NCI-H1694 (cell line): Measurements from ENCODE around the gene CDC14B.
A peak's percentile ranks its signal among the peaks of the same experiment; 100 is the strongest.

Source experiments
- DNase-seq: peaks from one replicate; lab custom pipeline; 2025; lab: John Stamatoyannopoulos, UW

The CDC14B gene

DNA sequence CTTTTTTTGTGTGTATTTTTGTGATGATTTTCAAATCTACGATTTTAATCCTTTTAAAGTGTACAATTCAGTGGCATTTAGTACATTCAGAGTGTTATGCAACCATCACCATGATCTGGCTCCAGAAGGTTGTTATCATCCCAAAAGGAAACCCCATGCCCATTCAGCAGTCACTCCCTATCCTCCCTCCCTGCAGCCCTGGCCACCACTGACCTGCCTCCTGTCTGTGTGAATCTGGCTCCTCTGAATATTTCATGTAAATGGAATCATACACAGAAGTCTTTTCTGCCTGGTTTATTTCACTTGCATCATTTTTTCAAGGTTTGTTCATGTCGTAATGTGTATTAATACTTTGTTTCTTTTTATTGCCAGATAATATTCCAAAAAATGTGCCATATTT lies 137.2 kb downstream of the CDC14B start:
- no peak for DNase-seq

DNA sequence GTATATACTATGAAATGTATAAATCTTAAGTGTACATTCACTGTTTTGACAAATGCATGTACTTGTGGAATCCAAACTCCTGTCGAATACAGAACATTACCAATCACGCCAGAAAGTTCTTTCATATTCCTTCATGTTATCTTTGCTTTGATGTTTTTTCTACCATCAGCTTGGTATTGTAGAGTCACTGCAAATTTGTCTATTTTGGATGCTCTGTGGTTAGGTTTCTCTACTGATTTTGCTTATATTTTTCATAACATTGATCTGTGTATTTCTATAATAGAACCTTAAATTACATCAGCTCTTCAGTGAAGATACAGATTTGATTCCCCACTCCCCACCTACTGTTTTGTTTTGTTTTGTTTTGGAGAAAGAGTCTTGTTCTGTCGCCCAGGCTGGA lies 138.9 kb downstream of the CDC14B start:
- no peak for DNase-seq

DNA sequence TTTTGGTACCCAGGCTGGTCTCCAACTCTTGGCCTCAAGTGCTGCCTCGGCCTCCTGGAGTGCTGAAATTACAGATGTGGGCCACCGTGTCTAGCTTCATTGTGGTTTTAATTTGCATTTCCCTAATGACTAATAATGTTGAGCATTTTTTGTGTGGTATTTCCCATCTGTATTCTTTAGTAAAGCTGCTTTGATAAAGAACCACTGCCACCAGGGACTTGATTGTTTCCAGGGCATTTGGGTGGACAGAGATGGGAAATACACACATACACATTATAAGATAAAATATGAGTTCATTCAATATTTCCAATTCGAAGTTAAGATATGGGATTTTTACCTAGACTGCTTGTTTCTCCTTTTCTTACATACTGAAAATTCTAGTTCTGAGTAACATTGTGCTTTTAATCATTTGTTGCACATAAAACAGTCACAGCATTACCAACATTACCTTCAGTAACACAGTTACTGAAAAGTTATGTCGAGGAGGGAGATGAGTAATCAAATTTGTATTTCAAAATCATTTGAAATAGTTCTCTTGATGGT lies 140.7 kb downstream of the CDC14B start:
- no peak for DNase-seq

DNA sequence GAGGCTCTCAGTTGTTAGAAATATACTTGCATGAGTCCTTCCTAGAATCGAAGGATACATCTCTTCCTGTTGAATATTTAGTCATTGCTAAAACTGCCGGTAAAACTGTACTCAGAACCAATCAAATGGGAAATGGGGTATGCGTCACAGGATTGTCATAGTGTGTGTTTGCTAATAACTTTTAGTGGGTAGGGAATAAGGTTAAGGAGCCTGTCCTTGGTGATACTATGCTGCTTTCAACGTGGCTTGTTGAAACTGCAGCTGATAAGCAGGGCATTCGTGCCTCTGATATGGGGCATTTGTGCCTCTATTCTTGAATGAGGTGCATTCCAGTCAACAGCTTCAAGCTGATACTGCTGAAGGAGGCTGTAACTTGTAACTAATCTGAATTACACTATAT lies 143.1 kb downstream of the CDC14B start:
- no peak for DNase-seq

DNA sequence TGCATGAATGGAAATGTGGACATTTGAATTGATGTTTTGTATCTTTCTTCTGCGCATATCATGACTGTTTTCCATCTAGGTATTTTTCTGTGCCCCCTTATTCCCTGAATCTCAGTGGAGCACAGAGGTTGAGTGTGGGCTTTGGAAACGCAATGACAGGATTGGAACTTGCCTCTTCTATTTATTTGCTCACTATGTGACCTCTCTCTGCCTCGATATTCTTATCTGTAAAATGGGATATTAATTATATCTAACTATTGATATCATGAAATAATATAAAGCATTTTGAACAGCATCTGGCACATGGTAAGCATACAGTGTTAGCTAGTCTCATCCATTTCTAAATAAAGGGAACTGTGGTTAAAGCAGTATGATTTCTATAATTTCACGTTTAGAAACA lies 143.6 kb downstream of the CDC14B start:
- no peak for DNase-seq

DNA sequence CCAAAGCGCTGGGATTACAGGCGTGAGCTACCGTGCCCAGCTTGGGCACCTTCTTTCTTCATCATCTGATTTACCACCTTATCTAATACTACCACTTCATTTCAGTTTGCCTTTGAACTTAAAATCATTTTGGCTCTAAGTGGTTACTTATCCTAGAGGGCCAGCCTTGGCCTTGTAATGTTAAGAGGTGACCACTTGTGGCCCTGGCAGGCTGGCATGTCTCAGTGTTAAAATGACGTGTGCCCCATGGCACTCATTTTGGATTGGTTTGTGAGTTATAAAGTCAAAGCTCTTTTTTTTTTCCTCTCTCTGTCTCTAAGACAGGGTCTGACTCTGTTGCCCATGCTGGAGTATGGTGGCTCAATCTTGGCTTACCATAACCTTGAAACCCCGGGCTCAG lies 151.9 kb downstream of the CDC14B start:
- DNase-seq, result no peak

DNA sequence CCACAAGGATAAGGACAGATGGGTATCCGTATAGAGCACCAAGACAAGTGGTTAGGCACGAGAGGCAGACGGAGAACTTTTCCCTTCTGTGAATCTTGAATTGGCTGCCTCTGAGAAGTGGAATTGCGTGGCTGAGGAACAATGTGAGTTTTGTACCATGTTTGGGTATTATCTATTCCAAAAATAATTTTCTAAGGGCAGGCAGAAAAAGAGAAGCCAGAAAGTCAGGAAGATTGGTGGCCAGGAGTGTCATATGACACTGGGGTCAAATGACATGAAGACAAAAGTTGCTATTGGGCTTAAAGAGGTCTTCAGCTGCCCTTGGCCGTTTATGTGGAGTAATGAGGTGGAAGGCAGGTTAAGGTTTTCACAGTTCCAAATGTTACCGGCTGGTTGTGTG lies 155.2 kb downstream of the CDC14B start:
- DNase-seq, result no peak

DNA sequence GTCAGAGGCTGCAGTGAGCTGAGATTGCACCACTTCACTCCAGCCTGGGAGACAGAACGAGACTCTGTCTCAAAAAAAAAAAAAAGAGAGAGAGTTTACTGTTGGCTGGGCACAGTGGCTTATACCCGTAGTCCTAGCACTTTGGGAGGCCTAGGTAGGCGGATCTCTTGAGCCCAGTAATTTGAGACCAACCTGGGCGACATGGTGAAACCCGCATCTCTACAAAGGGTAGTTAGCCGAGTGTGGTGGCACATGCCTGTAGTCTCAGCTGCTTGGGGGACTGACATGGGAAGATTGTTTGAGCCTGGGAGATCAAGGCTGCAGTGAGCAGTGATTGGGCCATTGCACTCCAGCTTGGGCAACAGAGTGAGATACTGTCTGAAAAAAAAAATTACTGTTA lies 157.1 kb downstream of the CDC14B start:
- no peak for DNase-seq

DNA sequence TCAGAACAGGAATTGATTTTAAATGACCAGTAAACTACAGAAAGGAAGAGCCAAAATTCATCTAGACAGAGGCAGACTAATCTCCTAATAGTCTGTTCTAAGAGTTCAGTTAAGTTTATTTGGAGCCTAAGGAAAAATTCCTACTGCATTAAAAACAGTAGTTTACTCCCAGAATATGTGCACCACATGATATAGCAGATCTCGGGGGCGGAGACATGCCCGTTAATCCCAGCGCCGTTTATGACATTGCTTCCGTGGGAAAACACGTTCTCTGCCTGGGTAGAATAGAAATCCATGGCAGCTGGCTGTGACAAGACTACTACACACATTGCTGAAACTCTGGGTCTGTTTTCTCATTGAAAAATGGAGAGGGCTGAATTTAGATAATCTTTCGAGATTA lies 158.3 kb downstream of the CDC14B start:
- DNase-seq, result no peak

DNA sequence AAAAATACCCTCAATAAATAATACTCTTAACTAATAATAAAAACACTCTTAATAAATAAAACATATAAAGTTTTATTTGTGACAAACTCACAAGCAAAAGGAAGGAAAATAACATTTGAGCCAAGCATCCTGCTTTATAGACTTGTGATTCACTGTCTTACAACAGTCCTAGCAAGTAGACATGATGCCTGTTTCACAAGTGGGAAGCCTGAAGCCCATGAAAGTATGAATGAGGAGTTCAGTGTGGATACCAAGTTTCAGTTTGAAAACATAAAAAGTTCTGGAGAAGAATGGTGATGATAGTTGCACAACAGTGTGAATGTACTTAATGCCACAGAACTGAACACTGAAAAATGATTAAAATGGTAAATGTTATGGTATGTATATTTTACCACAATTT lies 158.8 kb downstream of the CDC14B start:
- no peak for DNase-seq

DNA sequence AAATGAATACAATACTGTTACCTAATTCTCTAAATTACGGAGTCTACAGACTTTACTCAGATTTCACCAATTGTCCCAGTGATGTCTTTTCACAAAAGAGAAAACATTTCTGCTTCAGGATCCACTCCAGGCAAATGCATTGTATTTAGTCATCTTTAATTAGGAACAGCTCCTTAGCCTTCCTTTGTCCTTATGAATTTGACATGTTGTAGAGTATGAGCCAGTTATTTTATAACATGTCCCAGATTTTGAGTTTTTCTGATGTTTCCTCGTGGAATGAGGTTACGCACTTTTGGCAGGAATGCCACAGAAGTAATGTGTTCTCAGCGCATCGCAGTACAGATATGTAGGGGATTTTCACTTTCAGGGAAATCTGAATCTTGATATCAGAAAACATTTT lies 159.2 kb downstream of the CDC14B start:
- DNase-seq, result no peak

DNA sequence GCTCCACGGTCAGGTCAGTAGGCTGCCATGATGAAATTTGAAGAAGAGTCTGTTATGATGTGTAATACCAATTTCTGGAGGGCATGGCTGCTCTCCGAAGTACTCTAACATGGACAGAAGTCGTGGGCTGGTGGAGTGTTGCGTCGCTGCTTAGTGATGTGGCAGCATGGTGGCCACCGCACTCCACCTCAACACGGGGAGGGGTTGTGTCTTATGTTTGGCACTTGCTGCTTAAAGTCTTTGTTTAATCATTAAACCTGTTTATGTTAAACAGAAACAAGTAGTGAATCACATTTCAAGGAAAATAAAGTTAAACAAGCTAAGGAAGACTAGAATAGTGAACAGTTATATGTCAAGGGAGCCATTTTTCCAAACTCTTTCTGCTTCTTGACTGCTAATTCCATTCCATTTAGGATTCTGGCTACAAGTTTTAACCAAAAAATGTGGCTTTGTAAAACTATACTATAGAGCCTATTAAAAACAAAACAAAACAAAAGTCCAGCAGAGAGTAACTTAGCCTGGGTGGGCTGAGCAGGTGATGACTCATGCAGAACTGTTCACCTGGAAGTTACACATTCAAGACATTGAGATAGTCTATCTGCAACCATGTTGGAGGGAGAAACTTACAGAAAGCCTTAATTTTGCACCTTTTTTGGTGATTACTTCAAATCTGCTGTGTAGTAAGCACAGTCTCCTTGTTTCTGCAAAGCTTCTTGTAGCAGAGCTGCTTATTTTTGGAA lies 160.2 kb downstream of the CDC14B start:
- no peak for DNase-seq

DNA sequence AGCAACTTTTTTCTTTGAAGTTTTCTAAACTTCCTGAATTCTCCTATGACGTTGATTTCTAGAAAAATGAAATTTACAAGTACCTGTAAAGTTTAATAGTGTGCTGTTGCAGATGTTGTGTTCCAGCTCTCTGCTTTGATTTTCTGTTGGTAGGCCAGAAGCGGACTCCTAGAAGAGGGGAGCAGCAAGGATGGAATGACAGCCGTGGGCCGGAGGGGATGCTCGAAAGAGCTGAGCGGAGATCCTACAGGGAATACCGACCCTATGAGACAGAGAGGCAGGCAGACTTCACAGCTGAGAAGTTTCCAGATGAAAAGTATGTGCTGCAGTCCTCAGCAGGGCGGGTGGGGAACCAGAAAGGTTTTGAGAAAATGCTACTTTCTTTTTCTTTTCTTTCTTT lies 161.4 kb downstream of the CDC14B start:
- no peak for DNase-seq

DNA sequence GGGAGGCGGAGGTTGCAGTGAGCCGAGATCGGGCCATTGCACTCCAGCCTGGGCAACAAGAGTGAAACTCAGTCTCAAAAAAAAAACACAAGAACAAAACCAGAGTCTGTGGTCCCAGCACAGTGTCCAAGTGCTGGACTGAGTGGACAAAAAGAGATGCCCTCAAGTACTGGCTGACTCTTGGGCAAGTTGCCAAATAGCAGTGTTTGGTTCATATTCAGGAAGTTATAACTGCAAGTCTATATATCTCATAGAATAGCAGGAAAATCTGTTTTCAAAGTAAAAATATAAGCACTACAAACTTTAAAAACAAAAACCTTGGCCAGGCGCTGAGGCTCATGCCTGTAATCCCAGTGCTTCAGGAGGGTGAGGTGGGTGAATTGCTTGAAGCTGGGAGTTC lies 162.4 kb downstream of the CDC14B start:
- DNase-seq, result no peak

DNA sequence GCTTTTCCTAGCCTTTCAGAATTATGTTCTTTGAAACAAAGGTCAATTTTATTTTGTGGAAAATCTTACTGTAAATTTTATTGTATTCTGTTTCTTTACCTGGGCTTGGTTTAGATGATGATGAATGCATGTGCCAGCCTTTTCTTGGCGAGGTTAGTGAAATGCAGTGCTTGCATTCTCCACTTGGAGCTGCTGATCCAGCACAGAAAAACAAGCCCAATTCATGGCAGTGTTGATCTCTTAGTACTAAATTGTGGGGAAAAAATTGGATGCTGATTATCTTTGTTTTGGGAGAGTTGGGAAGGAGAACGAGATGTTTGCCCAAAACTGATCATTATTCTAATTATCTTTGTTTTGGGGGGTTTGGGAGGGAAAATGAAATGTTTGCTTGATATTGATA lies 166.0 kb downstream of the CDC14B start:
- peak; percentile 23 for DNase-seq

DNA sequence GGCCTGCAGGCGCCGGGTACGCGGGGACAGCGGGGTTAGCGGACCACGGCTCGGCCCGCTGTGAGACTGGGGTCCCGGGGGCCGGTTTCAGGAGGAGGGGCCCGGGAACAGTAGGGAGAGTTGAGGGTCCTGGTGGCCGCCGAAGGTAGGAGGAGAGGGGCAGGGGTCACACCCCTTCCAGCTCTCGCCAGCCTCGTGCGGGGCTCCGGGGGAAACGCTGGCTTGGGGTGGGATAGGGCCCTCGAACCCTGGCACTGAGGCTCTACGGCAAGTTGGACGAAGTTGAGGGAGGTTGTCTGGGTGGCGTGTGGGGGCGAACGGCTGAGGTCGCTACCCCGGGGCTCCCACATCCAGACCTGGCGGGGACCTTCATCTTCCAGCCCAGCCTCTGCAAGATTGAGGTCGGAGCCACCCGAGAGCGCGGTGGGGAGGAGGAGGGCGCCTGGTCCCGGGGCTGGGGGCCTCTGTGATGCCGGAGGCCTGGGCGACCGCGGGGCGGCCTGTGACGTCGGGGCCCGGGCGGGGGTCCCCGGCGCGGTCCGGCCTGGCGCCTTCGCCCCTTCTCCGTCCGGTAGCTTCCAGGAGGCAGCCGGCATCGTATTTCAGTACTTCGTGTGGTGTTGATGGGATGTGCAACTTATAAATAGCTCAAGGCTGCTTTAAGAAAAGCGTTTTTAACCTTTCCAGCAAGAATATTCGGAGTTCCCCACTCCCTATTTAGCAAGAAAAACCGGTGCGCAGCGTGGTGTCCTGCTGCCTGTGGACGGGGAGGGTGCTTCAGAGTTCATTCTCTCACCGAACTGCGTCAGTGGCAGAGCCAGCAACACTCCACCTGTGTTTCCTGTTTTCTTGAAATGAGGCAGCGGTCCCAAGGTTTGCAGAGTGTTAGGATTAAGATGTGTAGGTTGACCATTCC lies 168.8 kb downstream of the CDC14B start:
- DNase-seq, result no peak
